ENCODE data around the gene USP13.

USP13 gene

DNA sequence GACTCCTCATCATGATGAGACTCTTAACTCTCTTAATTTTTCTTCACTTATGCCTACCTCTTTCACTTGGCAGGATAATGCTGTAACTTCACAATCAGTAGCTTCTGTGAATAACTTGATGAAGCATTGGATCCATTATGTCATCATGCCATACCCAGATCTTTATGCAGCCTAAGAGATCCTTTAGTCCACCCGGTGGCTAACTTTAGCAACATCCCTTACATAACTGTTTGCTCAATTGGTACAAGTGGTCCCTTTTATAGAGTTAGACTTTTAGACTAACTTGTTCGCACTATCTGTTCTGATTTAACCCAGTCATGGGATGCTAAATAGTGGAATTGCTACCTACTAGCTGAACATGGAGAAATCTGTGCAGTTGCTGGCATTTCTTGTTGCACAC, 184.5 kb downstream of the USP13 start:
- DNase-seq (ENCODE audit: low read depth in 1 of 2, low spot score in 1 of 2), result no peak

Data from activated CD4-positive, alpha-beta T cell treated with anti-CD3 and anti-CD28 coated beads, Interleukin-2, amount 50 U/mL, for 24 hours (primary cell).